Thyroid gland (tissue), 4 donors: ENCODE results near the gene AOAH. TPM values are rescaled to one million over a fixed set of nuclear protein-coding genes. Genes with fewer than 3 reads are reported as not detected.

Source experiments
- DNase-seq, 2 donors: peaks; one replicate each; pipeline ENCODE4 v3.0.0-alpha.2; 2019
- H3K27ac ChIP-seq, 3 donors: fragments of 200-600 bp; sonication (generic); 1 replicate in 2 of 3; 2 replicates in 1 of 3; pipeline ENCODE4 v1.5.1; 2016 to 2019; ENCODE audit warnings: mild to moderate bottlenecking in 1 of 3, moderate library complexity in 1 of 3
- H3K27me3 ChIP-seq: fragments of 200-600 bp; sonication (generic); one replicate; pipeline ENCODE4 v1.5.1; 2019
- H3K36me3 ChIP-seq, 2 donors: fragments of 200-600 bp; sonication (generic); one replicate each; pipeline ENCODE4 v1.5.1; 2016 to 2019
- H3K4me1 ChIP-seq, 2 donors: fragments of 200-600 bp; sonication (generic); one replicate each; pipeline ENCODE4 v1.5.1; 2017 to 2019
- H3K4me3 ChIP-seq, 3 donors: fragments of 200-600 bp; sonication (generic); replicated peaks in 1 of 3; 1 replicate in 2 of 3; 2 replicates in 1 of 3; pipeline ENCODE4 v1.5.1; 2016; ENCODE audit warnings: mild to moderate bottlenecking in 1 of 3
- H3K9me3 ChIP-seq: fragments of 200-600 bp; sonication (generic); one replicate; pipeline ENCODE4 v1.5.1; 2017
- POLR2A ChIP-seq, 2 donors: fragments of 450-650 bp; IDR thresholded peaks; one replicate each; pipeline ENCODE4 v1.6.1; 2017; ENCODE audit warnings: antibody characterized with exemption in 2 of 2, mild to moderate bottlenecking in 2 of 2, moderate library complexity in 1 of 2
- WGBS, 2 donors: methylation state at CpG; one replicate each; pipeline ENCODE4 v1.1.5; 2017; 5-methylcytosine and 5-hydroxymethylcytosine counted together
- intact Hi-C: fragments of 100-400 bp; cut with DNase I; formaldehyde crosslinking; loops from one replicate; pipeline ENCODE4 v1.15.1; 2023
- total RNA-seq, 4 donors: library from RNA; depleted of rRNA; stranded (reverse); fragments of >200 nt; gene quantifications; one replicate each; pipeline ENCODE4 v1.2.3, GENCODE V29; 2016
- TF ChIP-seq, protein P1 (sequence below), 6 experiments: fragments of 200-600 bp in 3 of 6; fragments of 450-650 bp in 3 of 6; sonication (generic) in 3 of 6; IDR thresholded peaks; one replicate each; pipeline ENCODE4 v1.5.1; 2016 to 2019; ENCODE audit warnings: antibody characterized with exemption in 6 of 6, mild to moderate bottlenecking in 2 of 6, inconsistent platforms in 1 of 6, moderate library complexity in 1 of 6

Gene AOAH
- total RNA-seq, 4 donors from 2014 or later, result 7.4 to 26.7 (median 12.4) TPM

DNA sequence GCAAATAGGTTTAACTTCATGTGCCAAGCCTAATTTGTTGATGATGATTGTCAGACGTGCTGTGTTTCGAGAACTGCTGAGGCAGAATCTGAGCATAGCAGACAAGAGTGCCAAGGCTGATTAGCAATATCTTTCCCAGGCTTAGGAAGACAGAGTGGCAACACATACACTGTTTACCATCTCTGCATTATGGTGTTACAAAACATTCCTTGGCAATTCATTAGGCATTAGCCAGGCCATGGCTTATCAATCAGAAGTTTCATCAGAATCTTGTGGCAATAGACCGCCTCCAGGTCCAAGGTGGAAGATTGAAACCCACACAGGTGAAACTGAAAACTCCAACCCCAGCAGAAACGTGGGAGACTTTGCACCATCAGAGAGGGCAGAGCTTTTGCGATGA, 148.5 kb downstream of the AOAH start:
- Histone ChIP-seq H3K4me1 (no peaks in the 10 kb centered on the region), H3K4me3 (no peak overlapping the region), H3K36me3 (no peaks in the 10 kb centered on the region), H3K27me3 (no peaks in the 10 kb centered on the region), H3K27ac (no peak overlapping the region), H3K9me3 (no peaks in the 10 kb centered on the region)
- WGBS, 2 donors, result 77 to 90% methylated on average over 5 of the region's 5 CpGs
- no peak for TF ChIP-seq POLR2A (IDR thresholded peaks at IDR 0.05)
- TF ChIP-seq, protein P1, sequence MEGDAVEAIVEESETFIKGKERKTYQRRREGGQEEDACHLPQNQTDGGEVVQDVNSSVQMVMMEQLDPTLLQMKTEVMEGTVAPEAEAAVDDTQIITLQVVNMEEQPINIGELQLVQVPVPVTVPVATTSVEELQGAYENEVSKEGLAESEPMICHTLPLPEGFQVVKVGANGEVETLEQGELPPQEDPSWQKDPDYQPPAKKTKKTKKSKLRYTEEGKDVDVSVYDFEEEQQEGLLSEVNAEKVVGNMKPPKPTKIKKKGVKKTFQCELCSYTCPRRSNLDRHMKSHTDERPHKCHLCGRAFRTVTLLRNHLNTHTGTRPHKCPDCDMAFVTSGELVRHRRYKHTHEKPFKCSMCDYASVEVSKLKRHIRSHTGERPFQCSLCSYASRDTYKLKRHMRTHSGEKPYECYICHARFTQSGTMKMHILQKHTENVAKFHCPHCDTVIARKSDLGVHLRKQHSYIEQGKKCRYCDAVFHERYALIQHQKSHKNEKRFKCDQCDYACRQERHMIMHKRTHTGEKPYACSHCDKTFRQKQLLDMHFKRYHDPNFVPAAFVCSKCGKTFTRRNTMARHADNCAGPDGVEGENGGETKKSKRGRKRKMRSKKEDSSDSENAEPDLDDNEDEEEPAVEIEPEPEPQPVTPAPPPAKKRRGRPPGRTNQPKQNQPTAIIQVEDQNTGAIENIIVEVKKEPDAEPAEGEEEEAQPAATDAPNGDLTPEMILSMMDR (IDR thresholded peaks at IDR 0.05), result no peak
- intact Hi-C loops, result no loop called here
- DNase-seq, result no peak

GRCh38 chr7:36573066-36573465, 151.2 kb downstream of the AOAH start:
- Histone ChIP-seq H3K4me1 (no peaks in the 10 kb centered on the region), H3K4me3 (no peak overlapping the region), H3K36me3 (no peaks in the 10 kb centered on the region), H3K27me3 (no peaks in the 10 kb centered on the region), H3K27ac (no peak overlapping the region), H3K9me3 (no peaks in the 10 kb centered on the region)
- TF ChIP-seq, protein P1 (IDR thresholded peaks at IDR 0.05), result no peak
- no peak for TF ChIP-seq POLR2A (IDR thresholded peaks at IDR 0.05)
- intact Hi-C loops, result no loop called here
- DNase-seq, result no peak
- 94 to 96% methylated on average over 3 of the region's 3 CpGs for WGBS, 2 donors

DNA sequence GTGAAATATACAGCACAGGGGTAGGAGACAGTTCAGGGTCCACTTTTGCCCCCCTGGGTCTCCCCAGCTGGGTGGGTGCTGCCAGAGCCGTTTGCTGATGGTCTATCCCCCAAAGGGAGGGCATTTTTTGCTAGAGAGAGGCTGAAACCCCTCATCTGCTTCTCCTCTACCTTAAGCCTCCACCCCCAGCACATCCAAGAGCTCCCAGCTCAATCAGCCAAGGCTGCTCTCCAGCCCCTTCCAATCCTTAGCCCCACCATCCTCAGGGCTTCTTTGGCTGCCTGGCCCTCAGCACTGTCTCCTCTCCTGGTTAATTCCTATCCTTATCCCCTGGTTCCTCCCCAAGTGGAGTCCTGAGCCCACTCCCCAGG, 153.1 kb downstream of the AOAH start:
- H3K4me3 ChIP-seq, result no peak overlapping the region
- H3K4me1 ChIP-seq, result peaks cover 6% of the 10 kb centered on the region in 2 donors
- H3K27ac ChIP-seq, result no peak overlapping the region
- intact Hi-C loops, result no loop called here
- TF ChIP-seq, protein P1 (IDR thresholded peaks at IDR 0.05), result no peak
- TF ChIP-seq POLR2A (IDR thresholded peaks at IDR 0.05), result no peak
- 0% methylated on average over 1 of the region's 1 CpG for WGBS, 2 donors
- no peaks in the 10 kb centered on the region for H3K27me3 ChIP-seq
- no peaks in the 10 kb centered on the region for H3K9me3 ChIP-seq
- no peaks in the 10 kb centered on the region for H3K36me3 ChIP-seq
- no peak for DNase-seq

GRCh38 chr7:36570528-36571189, 153.6 kb downstream of the AOAH start:
- WGBS, 2 donors, result 88 to 95% methylated on average over 11 of the region's 11 CpGs
- Histone ChIP-seq H3K36me3 (no peaks in the 10 kb centered on the region), H3K27ac (no peak overlapping the region), H3K27me3 (no peaks in the 10 kb centered on the region), H3K4me3 (no peak overlapping the region), H3K4me1 (peaks cover 7% of the 10 kb centered on the region in 2 donors), H3K9me3 (no peaks in the 10 kb centered on the region)
- TF ChIP-seq, protein P1 (IDR thresholded peaks at IDR 0.05), result no peak
- TF ChIP-seq POLR2A (IDR thresholded peaks at IDR 0.05), result no peak
- intact Hi-C loops, result no loop called here
- no peak for DNase-seq

DNA sequence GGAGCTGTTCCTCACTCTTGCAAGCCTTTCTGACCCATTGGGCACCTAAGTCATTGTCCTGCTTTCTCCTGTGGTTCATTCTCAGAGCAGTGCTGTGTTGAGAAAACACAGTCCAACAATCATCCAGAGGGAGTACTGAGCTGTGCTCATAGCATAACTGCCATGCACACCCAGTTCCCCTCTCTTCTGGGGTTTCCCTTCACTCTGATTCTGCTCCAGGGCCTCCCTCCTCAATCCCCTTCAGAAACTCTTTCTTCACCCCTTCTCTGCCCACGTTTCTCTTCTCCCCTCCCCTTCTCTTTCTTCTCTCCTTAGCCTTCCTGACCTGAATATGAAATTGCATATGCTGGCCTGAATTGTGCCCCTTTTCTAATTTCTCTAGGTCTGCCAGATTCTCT, 155.8 kb downstream of the AOAH start:
- intact Hi-C loops, result no loop called here
- TF ChIP-seq POLR2A (IDR thresholded peaks at IDR 0.05), result no peak
- TF ChIP-seq, protein P1 (IDR thresholded peaks at IDR 0.05), result no peak

More for the DNA sequence above, 155.8 kb downstream of the AOAH start:
- DNase-seq, result no peak
- H3K9me3 ChIP-seq, result no peaks in the 10 kb centered on the region
- H3K4me1 ChIP-seq, result peaks cover 7 to 15% of the 10 kb centered on the region in 2 donors
- no peaks in the 10 kb centered on the region for H3K36me3 ChIP-seq
- WGBS, 2 donors, result 70 to 71% methylated on average over 1 of the region's 1 CpG
- H3K27me3 ChIP-seq, result no peaks in the 10 kb centered on the region
- no peak overlapping the region for H3K27ac ChIP-seq
- H3K4me3 ChIP-seq, result no peak overlapping the region
